ENCODE results near the gene CUL4A.
"Not testable (repeated sequence)": the region's sequence is repeated elsewhere in the genome, so short reads cannot be mapped to it uniquely, and the experiment has no call there.

CUL4A gene

DNA sequence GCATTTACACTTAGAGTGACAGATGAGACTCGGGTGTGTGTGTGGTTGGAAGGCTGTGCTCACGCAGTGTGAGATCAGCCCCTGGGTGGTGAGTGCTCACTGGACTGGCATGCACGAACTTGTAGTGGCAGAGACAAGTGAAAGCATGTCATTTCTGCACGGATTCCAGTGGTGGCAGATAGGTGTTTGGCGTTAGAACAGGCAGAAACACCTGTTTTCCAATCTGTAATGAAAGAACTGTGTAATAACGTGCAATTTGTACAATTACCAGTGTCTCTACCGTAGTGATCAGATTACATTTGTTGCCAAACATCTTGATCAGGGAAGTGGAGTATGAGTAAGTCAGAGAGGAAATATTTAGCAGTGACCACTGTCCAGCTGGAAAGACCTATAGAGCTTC is 95.8 kb downstream of the CUL4A start:
- peak in 1 of 2 donors; percentile 49 for DNase-seq (ENCODE audit: low read depth in 2 of 2)
- TF ChIP-seq, protein P1, sequence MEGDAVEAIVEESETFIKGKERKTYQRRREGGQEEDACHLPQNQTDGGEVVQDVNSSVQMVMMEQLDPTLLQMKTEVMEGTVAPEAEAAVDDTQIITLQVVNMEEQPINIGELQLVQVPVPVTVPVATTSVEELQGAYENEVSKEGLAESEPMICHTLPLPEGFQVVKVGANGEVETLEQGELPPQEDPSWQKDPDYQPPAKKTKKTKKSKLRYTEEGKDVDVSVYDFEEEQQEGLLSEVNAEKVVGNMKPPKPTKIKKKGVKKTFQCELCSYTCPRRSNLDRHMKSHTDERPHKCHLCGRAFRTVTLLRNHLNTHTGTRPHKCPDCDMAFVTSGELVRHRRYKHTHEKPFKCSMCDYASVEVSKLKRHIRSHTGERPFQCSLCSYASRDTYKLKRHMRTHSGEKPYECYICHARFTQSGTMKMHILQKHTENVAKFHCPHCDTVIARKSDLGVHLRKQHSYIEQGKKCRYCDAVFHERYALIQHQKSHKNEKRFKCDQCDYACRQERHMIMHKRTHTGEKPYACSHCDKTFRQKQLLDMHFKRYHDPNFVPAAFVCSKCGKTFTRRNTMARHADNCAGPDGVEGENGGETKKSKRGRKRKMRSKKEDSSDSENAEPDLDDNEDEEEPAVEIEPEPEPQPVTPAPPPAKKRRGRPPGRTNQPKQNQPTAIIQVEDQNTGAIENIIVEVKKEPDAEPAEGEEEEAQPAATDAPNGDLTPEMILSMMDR (IDR thresholded peaks at IDR 0.05; ENCODE audit: low read depth, low read length) = no peak
- no peak overlapping the region for H3K4me3 ChIP-seq (replicated peaks in 1 of 2; ENCODE audit: low read depth in 2 of 2, low read length in 2 of 2)

DNA sequence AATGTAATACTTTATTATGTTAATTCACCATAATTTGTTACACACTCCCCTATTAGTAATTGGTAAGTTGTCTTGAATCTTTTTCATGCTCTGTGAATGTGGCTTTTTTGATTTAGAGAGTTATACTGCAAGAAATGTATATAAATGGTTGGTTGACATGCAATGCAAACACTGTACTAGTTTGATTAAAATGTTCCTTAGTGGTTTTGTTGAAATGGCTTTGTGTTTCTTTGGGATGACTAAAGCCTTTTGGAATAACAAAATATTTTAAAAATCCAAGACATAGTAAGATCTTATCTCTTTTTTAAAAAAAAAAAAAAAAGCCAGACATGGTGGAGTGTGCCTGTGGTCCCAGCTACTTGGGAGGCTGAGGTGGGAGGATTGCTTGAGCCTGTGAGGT is 98.1 kb downstream of the CUL4A start:
- DNase-seq (ENCODE audit: low read depth in 2 of 2) = no peak
- H3K4me3 ChIP-seq (replicated peaks in 1 of 2; ENCODE audit: low read depth in 2 of 2, low read length in 2 of 2) = no peak overlapping the region
- TF ChIP-seq, protein P1 (IDR thresholded peaks at IDR 0.05; ENCODE audit: low read depth, low read length) = no peak

DNA sequence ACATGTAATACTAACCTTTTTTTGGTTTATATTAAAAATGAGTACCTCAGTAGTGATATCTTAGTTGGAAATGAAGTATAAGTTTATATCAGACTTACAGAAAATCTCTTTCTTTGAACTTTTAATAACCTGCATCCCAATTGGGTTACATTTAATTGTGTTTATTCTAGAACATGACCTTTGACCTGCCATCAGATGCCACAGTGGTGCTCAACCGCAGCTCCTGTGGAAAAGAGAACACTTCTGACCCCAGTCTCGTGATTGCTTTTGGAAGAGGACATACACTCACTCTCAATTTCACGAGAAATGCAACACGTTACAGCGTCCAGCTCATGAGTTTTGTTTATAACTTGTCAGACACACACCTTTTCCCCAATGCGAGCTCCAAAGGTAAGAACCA is 100.1 kb downstream of the CUL4A start:
- H3K4me3 ChIP-seq (replicated peaks in 1 of 2; ENCODE audit: low read depth in 2 of 2, low read length in 2 of 2) = no peak overlapping the region
- no peak for DNase-seq (ENCODE audit: low read depth in 2 of 2)
- TF ChIP-seq, protein P1 (IDR thresholded peaks at IDR 0.05; ENCODE audit: low read depth, low read length) = no peak

DNA sequence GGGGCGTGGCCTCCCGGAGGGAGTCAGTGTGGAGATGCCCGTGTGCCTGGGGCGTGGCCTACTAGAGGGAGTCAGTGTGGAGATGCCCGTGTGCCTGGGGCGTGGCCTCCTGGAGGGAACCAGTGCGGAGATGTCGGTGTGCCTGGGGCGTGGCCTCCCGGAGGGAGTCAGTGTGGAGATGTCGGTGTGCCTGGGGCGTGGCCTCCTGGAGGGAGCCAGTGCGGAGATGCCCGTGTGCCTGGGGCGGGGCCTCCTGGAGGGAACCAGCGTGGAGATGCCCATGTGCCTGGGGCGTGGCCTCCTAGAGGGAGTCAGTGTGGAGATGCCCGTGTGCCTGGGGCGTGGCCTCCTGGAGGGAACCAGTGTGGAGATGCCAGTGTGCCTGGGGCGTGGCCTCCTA is 104.7 kb downstream of the CUL4A start:
- H3K4me3 ChIP-seq (replicated peaks in 1 of 2; ENCODE audit: low read depth in 2 of 2, low read length in 2 of 2); DNase-seq (ENCODE audit: low read depth in 2 of 2): not testable (repeated sequence)

DNA sequence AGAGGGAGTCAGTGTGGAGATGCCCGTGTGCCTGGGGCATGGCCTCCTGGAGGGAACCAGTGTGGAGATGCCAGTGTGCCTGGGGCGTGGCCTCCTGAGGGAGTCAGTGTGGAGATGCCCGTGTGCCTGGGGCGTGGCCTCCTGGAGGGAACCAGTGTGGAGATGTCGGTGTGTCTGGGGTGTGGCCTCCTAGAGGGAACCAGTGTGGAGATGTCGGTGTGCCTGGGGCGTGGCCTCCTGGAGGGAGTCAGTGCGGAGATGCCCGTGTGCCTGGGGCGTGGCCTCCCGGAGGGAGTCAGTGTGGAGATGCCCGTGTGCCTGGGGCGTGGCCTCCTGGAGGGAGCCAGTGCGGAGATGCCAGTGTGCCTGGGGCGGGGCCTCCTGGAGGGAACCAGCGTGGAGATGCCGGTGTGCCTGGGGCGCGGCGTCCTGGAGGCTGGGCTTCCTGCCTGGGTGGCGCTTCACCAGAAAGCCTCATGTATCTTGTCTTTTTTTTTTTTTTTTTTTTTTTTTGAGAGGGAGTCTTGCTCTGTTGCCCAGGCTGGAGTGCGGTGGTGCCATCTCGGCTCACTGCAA is 105.6 kb downstream of the CUL4A start:
- H3K4me3 ChIP-seq (replicated peaks in 1 of 2; ENCODE audit: low read depth in 2 of 2, low read length in 2 of 2); DNase-seq (ENCODE audit: low read depth in 2 of 2): not testable (repeated sequence)

DNA sequence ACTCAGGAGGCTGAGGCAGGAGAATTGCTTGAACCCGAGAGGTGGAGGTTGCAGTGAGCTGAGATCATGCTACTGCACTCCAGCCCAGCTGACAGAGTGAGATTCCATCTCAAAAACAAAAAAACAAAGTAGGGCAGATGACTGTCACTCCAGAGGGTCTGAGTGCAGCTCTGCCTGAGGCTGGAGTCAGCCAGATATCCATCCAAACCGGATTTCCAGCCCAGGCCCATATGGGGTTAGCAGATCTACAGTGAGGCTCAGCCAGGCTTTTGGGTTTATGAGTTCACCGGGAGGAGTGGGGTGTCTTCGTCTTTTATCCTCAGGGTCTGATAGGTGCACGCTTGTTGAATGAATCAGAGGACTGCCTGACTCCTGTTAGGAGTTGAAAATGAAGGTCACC is 106.6 kb downstream of the CUL4A start:
- TF ChIP-seq, protein P1 (IDR thresholded peaks at IDR 0.05; ENCODE audit: low read depth, low read length) = no peak
- DNase-seq (ENCODE audit: low read depth in 2 of 2) = no peak
- H3K4me3 ChIP-seq (replicated peaks in 1 of 2; ENCODE audit: low read depth in 2 of 2, low read length in 2 of 2) = no peak overlapping the region
